Measurements from ENCODE around the gene UHRF1. TPM values are rescaled to one million over a fixed set of nuclear protein-coding genes. Genes with fewer than 3 reads are reported as not detected.

Gene UHRF1
- total RNA-seq, result 10.0 TPM

GRCh38 chr19:4909156-4909896, at the start of gene UHRF1:
TSS of gene UHRF1 (plus strand) at chr19:4909501. CDS start at chr19:4910886, 1,385 bp downstream.

GRCh38 chr19:4867534-4868285, 41.6 kb upstream of the UHRF1 start, which contains the start of gene PLIN3:
TSS of gene PLIN3 (minus strand) at chr19:4867667. CDS start at chr19:4861394, 6,273 bp downstream.

GRCh38 chr19:4902796-4903195, 6.5 kb upstream of the UHRF1 start, which contains the start of gene ARRDC5:
TSS of gene ARRDC5 (minus strand) at chr19:4902896. CDS start at chr19:4902825, 71 bp downstream.

GRCh38 chr19:4968462-4969291, 59.4 kb downstream of the UHRF1 start, which contains the start of gene KDM4B:
TSS of gene KDM4B (plus strand) at chr19:4969113. CDS start at chr19:5032891, 63,778 bp downstream.

Small RNA genes within 50 kb of the gene (small RNA-seq; reads per million reads assigned to genes)
- gene MIR4747 (ENCODE audit: low replicate concordance), result not detected

Other genes with a start within 250 kb of the UHRF1 start
- gene MYDGF, start 239.2 kb upstream of the UHRF1 start, total RNA-seq, result 28.8 TPM
- 12.5 TPM for gene DPP9, start 185.7 kb upstream of the UHRF1 start, total RNA-seq
- gene FEM1A, start 117.8 kb upstream of the UHRF1 start, total RNA-seq, result 21.9 TPM
- gene TICAM1, start 77.8 kb upstream of the UHRF1 start, total RNA-seq, result 0.63 TPM
- 8.5 TPM for gene PLIN3, start 41.8 kb upstream of the UHRF1 start, total RNA-seq
- not detected for gene ARRDC5, start 6.6 kb upstream of the UHRF1 start, total RNA-seq
- gene KDM4B, start 59.6 kb downstream of the UHRF1 start, total RNA-seq, result 60.1 TPM

Data from parietal lobe (tissue), 2 donors.